SK-N-MC (cell line): ENCODE results near the gene AOPEP.
"Not testable (repeated sequence)": the region's sequence is repeated elsewhere in the genome, so short reads cannot be mapped to it uniquely, and the experiment has no call there.

Experiments
- EZH2 ChIP-seq: fragments of 200-600 bp; sonication (generic); IDR thresholded peaks from one replicate; pipeline ENCODE4 v1.6.1; 2017; ENCODE audit warnings: antibody characterized with exemption
- POLR2AphosphoS5 ChIP-seq: IDR thresholded peaks from 2 replicates; pipeline ENCODE4 v1.6.1; 2012; ENCODE audit warnings: mild to moderate bottlenecking, low read depth, low read length, borderline replicate concordance

GRCh38 chr9:94848791-94849190 is 122.3 kb downstream of the AOPEP start:
- TF ChIP-seq POLR2AphosphoS5, EZH2: not testable (repeated sequence)
